HG03135 (cell line): ENCODE data around the gene MAFG.

Experiments used
- ATAC-seq: cut with Tn5 transposase; IDR thresholded peaks from one replicate; pipeline ENCODE4 v1.9.1; 2021; ENCODE audit warnings: mild to moderate bottlenecking, moderate library complexity; ENCODE audit not compliant: unreplicated experiment

MAFG gene

DNA sequence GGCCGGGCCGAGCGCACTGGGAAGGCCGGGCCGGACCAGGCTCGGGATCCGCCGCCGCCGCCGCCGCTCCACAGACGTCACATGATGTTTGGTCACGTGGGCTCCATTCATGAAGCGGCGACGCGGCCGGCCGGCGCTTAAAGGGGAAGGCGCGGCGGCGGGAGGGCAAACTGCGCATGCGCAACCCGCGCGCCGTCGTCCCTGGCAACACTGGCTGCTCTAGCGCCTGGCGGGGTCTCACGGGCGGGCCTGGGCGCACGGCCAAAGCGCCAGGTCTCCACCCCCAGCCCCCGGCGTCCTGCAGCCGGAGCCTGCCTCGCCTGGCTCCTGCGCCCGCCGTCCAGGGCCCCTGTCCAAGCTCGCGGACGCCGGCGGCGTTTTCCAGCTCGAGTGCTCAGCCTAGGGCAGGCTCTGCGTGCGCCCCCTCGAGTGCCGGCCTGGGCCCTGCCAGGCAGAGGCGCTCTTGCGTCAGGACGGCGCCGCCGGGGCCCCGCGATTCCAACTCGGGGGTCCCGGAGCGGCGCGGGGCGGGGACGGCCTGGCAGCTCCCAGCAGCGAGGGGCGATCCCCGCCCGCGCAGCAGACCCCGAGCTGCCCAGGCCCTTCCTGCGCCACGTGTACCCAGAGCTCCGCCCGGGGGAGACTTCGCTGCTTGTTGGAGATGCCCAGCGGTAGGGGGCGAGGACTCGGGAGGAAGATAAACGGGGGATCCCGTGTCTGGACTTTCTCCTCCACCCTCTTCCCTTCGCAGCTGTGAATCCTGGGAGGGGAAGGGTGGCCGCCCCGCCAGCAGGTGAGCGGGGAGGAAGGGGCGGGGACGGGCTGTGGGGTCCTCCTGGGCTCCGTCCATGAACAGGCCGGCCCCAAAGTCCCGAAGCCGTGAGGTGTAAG is at the start of gene MAFG:
Gene MAFG, minus strand, starts transcription at position 83 of the 891 bp plus-strand sequence. CDS start 4,550 bp downstream, outside the sequence.
- ATAC-seq = peak; percentile 64

DNA sequence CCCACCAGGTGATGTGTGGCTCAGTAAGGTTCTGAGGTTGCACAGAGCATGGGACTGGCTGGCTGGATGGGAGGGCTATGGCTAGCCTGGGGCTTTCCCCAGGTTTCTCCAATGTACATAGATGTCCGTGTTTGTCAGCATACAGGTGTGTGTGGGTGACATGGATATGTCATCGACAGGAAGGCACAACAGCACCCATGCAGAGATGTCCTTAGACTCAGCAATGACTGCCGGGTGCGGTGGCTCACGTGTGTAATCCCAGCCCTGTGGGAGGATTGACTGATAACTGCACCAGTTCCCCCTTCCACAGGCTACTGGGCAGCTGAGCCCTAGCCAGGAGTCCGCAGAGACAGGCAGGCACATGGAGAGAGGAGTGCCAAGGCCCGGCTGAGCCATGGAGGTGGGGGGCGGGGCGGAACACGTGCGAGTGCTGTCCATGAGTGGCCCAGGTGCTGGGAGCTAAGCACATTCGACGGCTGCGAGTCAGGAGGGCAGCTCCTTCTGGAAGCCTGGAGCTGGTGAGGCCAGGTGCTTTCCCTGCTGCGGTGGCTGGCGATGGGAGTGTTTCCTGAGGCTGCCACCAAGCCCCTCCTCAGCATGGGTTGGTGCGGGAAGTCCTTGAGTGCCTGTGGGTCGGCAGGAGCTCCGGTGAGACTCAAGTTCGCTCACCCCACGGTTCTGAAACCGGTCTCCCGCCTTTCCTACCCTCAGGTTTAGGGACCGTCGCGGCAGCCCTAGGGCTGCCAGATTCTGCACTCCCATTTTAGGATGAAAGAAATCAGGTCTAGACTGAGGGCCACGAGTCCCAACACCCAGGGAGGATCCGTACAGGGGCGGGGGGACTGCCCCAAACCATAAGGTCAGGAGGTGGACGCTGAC is 49.0 kb upstream of the MAFG start:
- ATAC-seq = peak; percentile 2

GRCh38 chr17:81973432-81973831 is 45.9 kb upstream of the MAFG start:
- ATAC-seq = no peak

DNA sequence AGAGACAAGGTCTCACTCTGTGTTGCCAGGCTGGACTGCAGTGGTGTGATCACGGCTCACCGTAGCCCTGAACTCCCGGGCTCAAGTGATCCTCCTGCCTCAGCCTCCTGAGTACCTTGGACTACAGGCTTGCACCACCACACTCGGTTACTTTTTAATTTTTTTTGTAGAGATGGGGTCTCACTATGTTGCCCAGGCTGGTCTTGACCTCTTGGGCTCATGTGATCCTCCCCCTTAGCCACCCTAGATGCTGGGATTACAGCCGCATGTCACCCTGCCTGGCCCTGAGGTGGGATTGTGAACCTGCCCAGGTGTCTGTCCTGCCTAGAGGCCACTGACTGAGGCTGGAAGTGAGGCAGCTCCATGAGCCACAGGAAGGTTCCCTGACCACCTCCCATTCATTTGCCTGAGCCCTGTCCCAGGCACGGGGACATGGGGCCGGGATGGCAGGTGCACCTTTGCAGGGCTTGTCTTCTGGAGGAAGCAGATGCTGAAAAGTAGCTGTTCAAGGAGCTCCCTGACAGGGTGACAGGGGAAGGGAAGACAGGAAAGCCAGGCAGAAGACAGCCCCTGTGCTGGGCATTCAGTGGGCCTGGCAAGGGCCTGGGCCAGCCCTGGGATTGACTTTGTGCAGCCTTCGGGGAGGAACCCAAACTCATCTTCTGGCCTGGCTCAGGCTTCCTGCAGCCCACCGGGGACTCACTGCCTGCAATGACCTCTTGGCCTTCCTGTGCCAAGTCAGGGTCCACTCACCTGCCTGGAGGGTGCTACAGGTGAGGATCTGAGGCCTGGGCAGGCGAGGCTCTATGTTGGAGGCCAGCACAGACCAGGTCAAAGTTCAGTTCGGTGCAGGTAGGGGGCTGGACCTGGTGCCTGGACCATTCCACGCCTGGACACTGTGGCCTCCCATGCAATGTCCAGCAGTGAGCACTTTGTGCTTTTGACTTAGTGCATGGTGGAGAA is 41.6 kb upstream of the MAFG start:
- no peak for ATAC-seq

GRCh38 chr17:81968396-81968745 is 40.8 kb upstream of the MAFG start:
- ATAC-seq = no peak

- ATAC-seq = peak; percentile 67
Measured at GRCh38 chr17:81967533-81968395, 40.2 kb upstream of the MAFG start.

GRCh38 chr17:81967244-81967532 is 39.7 kb upstream of the MAFG start:
- ATAC-seq = no peak

GRCh38 chr17:81966343-81967243 is 39.1 kb upstream of the MAFG start:
- ATAC-seq = no peak

DNA sequence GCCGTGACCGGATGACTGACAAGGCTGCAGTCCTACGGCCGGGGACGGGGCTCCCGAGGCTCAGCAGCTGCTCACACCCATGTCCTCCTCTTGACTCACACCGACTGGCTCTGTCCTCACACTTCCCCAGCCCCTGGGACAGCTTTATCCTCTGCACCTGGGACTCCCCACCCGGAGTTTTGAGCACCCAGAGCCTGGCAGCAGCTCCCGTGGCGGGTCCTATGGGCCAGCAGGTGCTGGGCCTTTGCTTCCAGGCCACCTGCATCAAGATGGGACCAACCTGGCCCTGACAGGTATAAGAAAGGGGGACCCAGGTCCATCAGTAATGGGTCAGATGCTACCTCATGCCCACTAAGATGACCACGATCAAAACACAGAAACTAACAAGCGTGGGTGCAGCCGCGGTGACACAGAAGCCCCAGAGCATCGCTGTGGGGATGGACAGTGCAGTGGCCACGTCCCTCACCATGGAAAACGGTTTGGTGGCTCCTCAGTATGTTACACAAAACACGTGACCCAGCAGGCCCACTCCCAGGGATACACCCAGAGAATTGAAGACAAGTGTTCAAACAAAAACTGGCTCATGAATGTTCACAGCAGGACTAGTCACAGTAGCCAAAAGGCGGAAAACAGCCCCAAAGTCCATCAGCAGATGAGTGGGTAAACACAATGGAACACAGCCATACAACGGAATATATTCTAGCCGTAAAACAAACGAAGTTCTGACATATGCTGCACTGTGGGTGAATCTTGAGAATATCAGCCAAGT is 36.7 kb upstream of the MAFG start:
- no peak for ATAC-seq

DNA sequence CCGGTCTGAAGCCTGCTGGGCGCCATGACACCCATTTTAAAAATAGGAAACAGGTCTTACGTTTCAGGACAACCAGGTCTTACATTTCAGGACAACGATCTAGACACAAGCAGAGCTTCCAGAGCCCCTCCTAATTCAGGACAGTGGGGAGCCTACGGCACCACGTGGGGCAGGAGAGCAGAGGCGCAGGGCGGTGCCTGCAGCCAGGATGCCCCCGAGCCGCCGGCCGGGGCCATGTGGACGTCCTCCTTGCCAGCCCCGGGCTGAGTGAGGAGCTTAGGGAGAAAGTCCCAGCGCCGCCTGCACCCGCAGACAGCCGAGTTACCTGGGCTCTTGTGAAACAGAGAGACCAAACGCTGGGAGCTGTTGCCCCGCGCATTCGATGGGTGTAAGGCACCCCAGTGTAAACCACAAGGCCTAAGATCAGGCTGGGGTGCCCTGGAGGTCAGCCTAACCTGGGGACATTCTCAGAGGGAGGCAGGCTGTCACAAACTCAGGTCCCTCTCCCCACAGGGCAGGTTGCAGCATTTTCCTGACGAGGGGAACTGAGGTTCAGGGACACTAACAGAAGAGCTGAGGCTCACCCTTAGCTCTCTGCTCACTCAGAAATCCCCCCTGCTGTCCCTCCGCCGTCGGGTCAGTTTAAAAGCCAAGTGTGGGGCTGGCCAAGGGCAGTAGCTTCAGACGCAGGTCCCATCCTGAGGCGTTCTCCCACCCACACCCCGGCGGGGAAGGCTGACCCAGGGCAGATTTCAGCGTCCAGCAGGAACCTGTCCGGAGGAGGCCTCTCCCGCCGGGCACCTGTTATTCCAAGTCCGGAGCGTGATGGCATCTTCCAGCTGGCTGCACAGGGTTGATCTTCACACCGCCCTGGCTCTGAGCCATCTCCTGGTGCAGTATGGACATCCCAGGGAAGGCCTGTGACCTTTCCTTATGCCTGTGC is 35.2 kb upstream of the MAFG start:
- ATAC-seq = no peak

- no peak for ATAC-seq
Measured at GRCh38 chr17:81961521-81962498, 34.3 kb upstream of the MAFG start.

DNA sequence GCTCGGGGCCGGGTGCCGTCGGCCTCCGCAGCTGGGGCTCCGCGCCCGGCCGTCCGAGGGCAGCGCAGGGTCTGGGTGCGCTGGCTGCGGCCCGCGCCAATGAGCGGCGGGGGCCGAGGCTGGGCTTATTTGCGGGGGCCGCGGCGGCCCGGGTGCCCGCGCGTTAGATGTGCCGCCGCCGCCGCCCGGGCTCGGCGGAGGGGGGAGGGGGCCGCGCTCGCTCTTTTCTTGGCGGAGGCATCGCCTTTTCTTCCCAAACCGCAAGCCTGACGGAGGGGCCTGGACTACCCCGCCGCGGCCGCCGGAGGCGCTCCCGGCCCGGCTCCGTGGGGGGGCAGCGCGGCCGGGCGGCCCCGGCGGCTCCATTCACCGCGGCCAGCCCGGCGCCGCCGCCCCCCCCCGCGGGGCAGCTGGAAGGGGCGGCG is 33.6 kb upstream of the MAFG start, which contains the start of gene NOTUM:
Gene NOTUM, minus strand, starts transcription at position 101 of the 425 bp plus-strand sequence. CDS start 278 bp downstream, outside the sequence.
- ATAC-seq = no peak

GRCh38 chr17:81960130-81960958 is 32.8 kb upstream of the MAFG start:
- no peak for ATAC-seq

DNA sequence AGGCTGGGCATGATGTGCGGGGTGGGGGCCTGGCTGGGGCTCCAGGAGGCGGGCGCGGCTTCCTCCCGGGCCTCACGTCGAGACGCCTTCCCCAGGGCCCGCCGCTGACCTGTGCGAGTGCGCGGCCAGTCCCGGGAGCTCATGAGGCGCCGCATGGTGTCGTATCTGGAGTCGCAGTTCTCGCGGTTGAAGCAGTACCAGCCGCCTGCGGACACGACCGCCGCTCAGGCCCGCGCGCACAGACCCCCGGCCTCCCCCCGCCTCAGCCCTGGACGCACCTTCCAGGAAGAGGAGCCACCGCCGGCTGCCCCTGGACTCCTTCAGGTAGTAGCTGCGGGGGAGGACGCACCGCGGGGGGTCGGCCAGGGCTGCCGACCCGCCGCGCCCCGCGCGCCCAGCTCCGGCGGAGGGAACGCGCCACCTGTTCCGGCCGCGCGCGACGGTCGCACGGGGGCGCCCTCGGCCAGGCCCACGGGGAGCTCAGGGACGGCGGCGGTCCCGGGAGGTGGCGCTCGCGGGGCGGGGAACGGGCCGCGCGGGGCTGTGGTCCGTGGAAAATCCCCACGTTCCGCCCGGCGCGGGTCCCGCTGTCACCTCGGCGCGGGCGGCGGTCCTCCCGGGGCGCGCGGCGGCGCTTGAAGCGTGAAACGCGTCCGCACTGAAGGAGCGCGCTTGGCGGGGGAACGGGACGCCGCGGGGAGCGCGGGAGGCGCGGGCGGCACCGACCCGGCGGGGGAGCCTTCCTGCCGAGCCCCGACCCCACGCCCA is 32.0 kb upstream of the MAFG start:
- ATAC-seq = no peak
